K562 (cell line): Measurements from ENCODE around the gene ARHGAP4. TPM values are rescaled to one million over a fixed set of nuclear protein-coding genes. Genes with fewer than 3 reads are reported as not detected.

Experiments used
- HMGXB4 ChIP-seq: sonication (generic); formaldehyde crosslinking; IDR thresholded peaks from 2 replicates; pipeline ENCODE4 v1.8.1; 2023; ENCODE audit warnings: mild to moderate bottlenecking, missing genetic modification reagents
- MGA ChIP-seq: fragments of 450-650 bp; IDR thresholded peaks from 2 replicates; pipeline ENCODE4 v1.6.1; 2016; ENCODE audit warnings: mild to moderate bottlenecking, moderate library complexity
- NUFIP1 ChIP-seq: fragments of 450-650 bp; IDR thresholded peaks from 2 replicates; pipeline ENCODE4 v1.6.1; 2018; ENCODE audit not compliant: partially characterized antibody
- RBM14 ChIP-seq: fragments of 200-400 bp; formaldehyde crosslinking; IDR thresholded peaks from 2 replicates; pipeline ENCODE4 v1.6.1; 2018; ENCODE audit warnings: low read depth, mild to moderate bottlenecking, low read length, moderate library complexity, borderline replicate concordance; ENCODE audit not compliant: insufficient read depth
- SPI1 ChIP-seq: IDR thresholded peaks from 2 replicates; pipeline ENCODE4 v1.6.1; 2011; ENCODE audit warnings: low read depth, low read length, control low read depth, borderline replicate concordance
- UBTF ChIP-seq, 2 experiments: IDR thresholded peaks; 2 replicates each; pipeline ENCODE4 v1.6.1; 2012; ENCODE audit warnings: improper control_type of control experiment in 2 of 2, low read depth in 2 of 2, low read length in 2 of 2, borderline replicate concordance in 1 of 2
- ZBTB1 ChIP-seq: sonication (generic); formaldehyde crosslinking; IDR thresholded peaks from 2 replicates; pipeline ENCODE4 v1.8.1; 2023; ENCODE audit warnings: missing genetic modification reagents, low read depth, mild to moderate bottlenecking, borderline replicate concordance
- ZNF699 ChIP-seq: fragments of 250-450 bp; sonication (Bioruptor Pico); IDR thresholded peaks from 2 replicates; pipeline ENCODE4 v1.8.0; 2021; ENCODE audit warnings: mild to moderate bottlenecking, moderate library complexity; ENCODE audit not compliant: insufficient replicate concordance
- ZNF766 ChIP-seq: fragments of 200-800 bp; sonication (Bioruptor generic); conservative IDR thresholded peaks from 2 replicates; pipeline ENCODE4 v1.6.1; 2016; ENCODE audit warnings: missing genetic modification characterization, missing compliant biosample characterization
- ZNF780A ChIP-seq: fragments of 250-450 bp; sonication (Bioruptor Pico); IDR thresholded peaks from 2 replicates; pipeline ENCODE4 v1.5.0; 2021; ENCODE audit warnings: mild to moderate bottlenecking
- polyA plus RNA-seq, 8 experiments: library from polyadenylated mRNA; depleted of rRNA in 4 of 8; stranded (reverse) in 5 of 8; unstranded in 3 of 8; fragments of >200 nt; fragmentation: Nextera tagmentation in 2 of 8; fragmentation: Illumina TruSeq in 1 of 8; extraction: Ambion mirVana in 2 of 8; extraction: Trizol in 1 of 8; gene quantifications; 2 replicates each; pipeline versions ENCODE4 v1.2.1 to v1.2.3, GENCODE V29; 2011 to 2014; ENCODE audit warnings: inconsistent platforms in 1 of 8, missing spikeins in 1 of 8
- total RNA-seq, 7 experiments: library from RNA; depleted of rRNA in 6 of 7; stranded (reverse); fragments of >200 nt in 6 of 7; fragmentation: Illumina TruSeq in 2 of 7; extraction: Trizol in 2 of 7; gene quantifications; 2 replicates each; pipeline versions ENCODE4 v1.2.1 to v1.2.3, GENCODE V29; 2011 to 2021; ENCODE audit warnings: low replicate concordance in 1 of 7

The ARHGAP4 gene
- total and polyA plus RNA-seq, 9 of the 15 experiments (the other 6 are each of a cell fraction or from before 2014, with no cell fraction given): 0.30 to 81.8 (median 13.5) TPM

GRCh38 chrX:153927922-153928760 lies 2.1 kb upstream of the ARHGAP4 start (continued):
- no peak for TF ChIP-seq HMGXB4 (CRISPR knock-in tag)
- TF ChIP-seq ZNF780A (CRISPR knock-in tag): no peak
- TF ChIP-seq SPI1: no peak
- TF ChIP-seq ZNF699 (CRISPR knock-in tag): no peak
- no peak for TF ChIP-seq ZNF766 (CRISPR knock-in tag)
- no peak for TF ChIP-seq ZBTB1
- no peak for TF ChIP-seq UBTF (IDR thresholded peaks at IDR 0.05; ENCODE audit: borderline replicate concordance in 1 of 2, low read depth in 2 of 2, low read length in 2 of 2)
- no peak for TF ChIP-seq RBM14
- no peak for TF ChIP-seq NUFIP1
- no peak; the same call in 1 of the 2 replicates for TF ChIP-seq MGA
